Subcutaneous adipose tissue (tissue), 4 donors: ENCODE data around the gene TNS1. TPM values are rescaled to one million over a fixed set of nuclear protein-coding genes. Genes with fewer than 3 reads are reported as not detected.

Experiments
- CTCF ChIP-seq: fragments of 450-650 bp; IDR thresholded peaks from one replicate; pipeline ENCODE4 v1.5.1; 2016; ENCODE audit warnings: low read depth, mild to moderate bottlenecking, control low read depth, antibody characterized with exemption, moderate library complexity
- total RNA-seq, 4 donors: library from RNA; depleted of rRNA; stranded (reverse); fragments of >200 nt; gene quantifications; one replicate each; pipeline ENCODE4 v1.1.0, GENCODE V29; 2016

TNS1 gene
- total RNA-seq, 4 donors from 2014 or later: 310 to 1,168 (median 450) TPM

GRCh38 chr2:217973008-217973787 is 29.6 kb downstream of the TNS1 start:
- no peak for TF ChIP-seq CTCF

GRCh38 chr2:217972490-217972889 is 30.3 kb downstream of the TNS1 start:
- no peak for TF ChIP-seq CTCF

- no peak for TF ChIP-seq CTCF
Observed at GRCh38 chr2:217972037-217972436, 30.8 kb downstream of the TNS1 start.

GRCh38 chr2:217971166-217971565 is 31.6 kb downstream of the TNS1 start:
- TF ChIP-seq CTCF: no peak

GRCh38 chr2:217970206-217970605 is 32.6 kb downstream of the TNS1 start:
- no peak for TF ChIP-seq CTCF

GRCh38 chr2:217969588-217969987 is 33.2 kb downstream of the TNS1 start:
- no peak for TF ChIP-seq CTCF

GRCh38 chr2:217968023-217968422 is 34.8 kb downstream of the TNS1 start:
- TF ChIP-seq CTCF: no peak
